Panc1 (cell line): Measurements from ENCODE around the gene USP11.

Experiments
- REST ChIP-seq, 2 experiments: IDR thresholded peaks; 2 replicates each; pipeline ENCODE4 v1.6.1; 2011 to 2012; ENCODE audit warnings: low read depth in 2 of 2, control low read depth in 1 of 2, low read length in 1 of 2, mild to moderate bottlenecking in 1 of 2, moderate library complexity in 1 of 2; ENCODE audit not compliant: insufficient read depth in 1 of 2
- TCF7L2 ChIP-seq: IDR thresholded peaks from 2 replicates; pipeline ENCODE4 v1.6.1; 2011; ENCODE audit warnings: mild to moderate bottlenecking, low read depth, low read length, inconsistent platforms

- TF ChIP-seq REST (IDR thresholded peaks at IDR 0.05; ENCODE audit: insufficient read depth in 1 of 2, low read depth in 2 of 2, low read length in 1 of 2) (no peak), TCF7L2 (no peak)
Observed at GRCh38 chrX:47218280-47218919, 14.4 kb upstream of the USP11 start, which contains the start of gene CDK16.
